ENCODE measurements around the gene AWAT2. TPM values are rescaled to one million over a fixed set of nuclear protein-coding genes. Genes with fewer than 3 reads are reported as not detected.

The AWAT2 gene
- total and polyA plus RNA-seq, 3 donors from 2014 or later = 0.31 to 3.9 (median 0.44) TPM

- Histone ChIP-seq H3K4me1 (no peaks in the 10 kb centered on the region), H3K36me3 (ENCODE audit: low read depth, missing control alignments) (no peaks in the 10 kb centered on the region), H3K9me3 (no peaks in the 10 kb centered on the region), H3K27me3 (no peaks in the 10 kb centered on the region), H3K27ac (no peak overlapping the region), H3K4me3 (no peak overlapping the region)
- intact Hi-C loops (cut with DNase I; ENCODE audit: low total_unique reads) = no loop called here
- TF ChIP-seq CTCF (IDR thresholded peaks at IDR 0.05) (no peak), POLR2A (IDR thresholded peaks at IDR 0.05) (no peak)
- no peak for DNase-seq
- 18 to 68% methylated on average over 2 to 8 of the region's 11 CpGs for WGBS, 2 donors
These were observed 3.3 kb upstream of the AWAT2 start for GRCh38 chrX:70052895-70053615.

GRCh38 chrX:70049406-70049805 is 332 bp downstream of the AWAT2 start:
- H3K36me3 ChIP-seq (ENCODE audit: low read depth, missing control alignments) = no peaks in the 10 kb centered on the region
- H3K27ac ChIP-seq = no peak overlapping the region
- TF ChIP-seq CTCF (IDR thresholded peaks at IDR 0.05) (no peak), POLR2A (IDR thresholded peaks at IDR 0.05) (no peak)
- no peak overlapping the region for H3K4me3 ChIP-seq
- H3K9me3 ChIP-seq = no peaks in the 10 kb centered on the region
- DNase-seq = no peak
- intact Hi-C loops (cut with DNase I; ENCODE audit: low total_unique reads) = no loop called here
- H3K27me3 ChIP-seq = no peaks in the 10 kb centered on the region
- WGBS, 2 donors = 89 to 100% methylated on average over 3 of the region's 3 CpGs
- no peaks in the 10 kb centered on the region for H3K4me1 ChIP-seq

GRCh38 chrX:70046978-70047377 is 2.8 kb downstream of the AWAT2 start:
- Histone ChIP-seq H3K4me1 (no peaks in the 10 kb centered on the region), H3K27ac (no peak overlapping the region), H3K4me3 (no peak overlapping the region), H3K36me3 (ENCODE audit: low read depth, missing control alignments) (no peaks in the 10 kb centered on the region), H3K27me3 (no peaks in the 10 kb centered on the region), H3K9me3 (no peaks in the 10 kb centered on the region)
- intact Hi-C loops (cut with DNase I; ENCODE audit: low total_unique reads) = no loop called here
- no peak for DNase-seq
- TF ChIP-seq CTCF (IDR thresholded peaks at IDR 0.05) = no peak
- TF ChIP-seq POLR2A (IDR thresholded peaks at IDR 0.05) = no peak

GRCh38 chrX:70044541-70045245 is 5.0 kb downstream of the AWAT2 start:
- 75 to 94% methylated on average over 4 of the region's 4 CpGs for WGBS, 2 donors
- no peaks in the 10 kb centered on the region for H3K27me3 ChIP-seq
- no peaks in the 10 kb centered on the region for H3K36me3 ChIP-seq (ENCODE audit: low read depth, missing control alignments)
- TF ChIP-seq CTCF (IDR thresholded peaks at IDR 0.05) = no peak
- no peak for TF ChIP-seq POLR2A (IDR thresholded peaks at IDR 0.05)
- no peak overlapping the region for H3K4me3 ChIP-seq
- no peak overlapping the region for H3K27ac ChIP-seq
- DNase-seq = no peak
- intact Hi-C loops (cut with DNase I; ENCODE audit: low total_unique reads) = no loop called here
- H3K4me1 ChIP-seq = no peaks in the 10 kb centered on the region
- no peaks in the 10 kb centered on the region for H3K9me3 ChIP-seq

Measured in testis (tissue), 3 donors.